ENCODE measurements around the gene CNNM1. TPM values are rescaled to one million over a fixed set of nuclear protein-coding genes. Genes with fewer than 3 reads are reported as not detected.

The CNNM1 gene
- polyA plus RNA-seq, 2 of the 4 experiments (the other 2 are of a cell fraction) = 14.2 to 17.5 TPM

- H3K4me1 ChIP-seq = no peaks in the 10 kb centered on the region
- ChIA-PET CTCF (interaction anchor here (1.0 to 1.5 kb wide), 3 partner anchors 10 to 915 kb away, joined by 3 to 10 read pairs (median 3); no protein-coding TSS in a partner anchor), POLR2A (no interaction called here)
- no peak for ATAC-seq
- no peak for DNase-seq (ENCODE audit: low read depth in 1 of 2, low spot score in 1 of 2)
- no peak overlapping the region for H3K4me3 ChIP-seq
- 96% methylated on average over 1 of the region's 1 CpG for WGBS (ENCODE audit: missing lambda C conversion rate)
- FAIRE-seq = no peak
- H3K27ac ChIP-seq = no peak overlapping the region
- H3K9me3 ChIP-seq = no peaks in the 10 kb centered on the region
- no peak for TF ChIP-seq ESRRA (IDR thresholded peaks at IDR 0.05; ENCODE audit: borderline replicate concordance, low read length)
- no peak for TF ChIP-seq ELK1 (IDR thresholded peaks at IDR 0.05; ENCODE audit: low read depth, low read length)
- TF ChIP-seq, protein P1, sequence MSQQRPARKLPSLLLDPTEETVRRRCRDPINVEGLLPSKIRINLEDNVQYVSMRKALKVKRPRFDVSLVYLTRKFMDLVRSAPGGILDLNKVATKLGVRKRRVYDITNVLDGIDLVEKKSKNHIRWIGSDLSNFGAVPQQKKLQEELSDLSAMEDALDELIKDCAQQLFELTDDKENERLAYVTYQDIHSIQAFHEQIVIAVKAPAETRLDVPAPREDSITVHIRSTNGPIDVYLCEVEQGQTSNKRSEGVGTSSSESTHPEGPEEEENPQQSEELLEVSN (IDR thresholded peaks at IDR 0.05; ENCODE audit: borderline replicate concordance, low read depth) = no peak
- no peak for TF ChIP-seq NFE2L2 (conservative IDR thresholded peaks at IDR 0.05; ENCODE audit: low read length)
- no peak for TF ChIP-seq CBX2 (IDR thresholded peaks at IDR 0.05; ENCODE audit: borderline replicate concordance, low read depth)
- TF ChIP-seq NPAS2 (CRISPR knock-in tag; IDR thresholded peaks at IDR 0.05; ENCODE audit: borderline replicate concordance) = no peak
- no peak for TF ChIP-seq KDM5A (IDR thresholded peaks at IDR 0.05)
- TF ChIP-seq EHMT2 (IDR thresholded peaks at IDR 0.05; ENCODE audit: low read depth) = no peak
- no peak overlapping the region for H3K4me2 ChIP-seq
Observed at GRCh38 chr10:99382176-99382575, 53.0 kb downstream of the CNNM1 start.

- no peak for DNase-seq (ENCODE audit: low read depth in 1 of 2, low spot score in 1 of 2)
- ChIA-PET CTCF (interaction anchor here (2.5 kb wide), 1 partner anchor 226 kb away, joined by 17 read pairs; no protein-coding TSS in a partner anchor), POLR2A (no interaction called here)
- Histone ChIP-seq H3K4me2 (no peak overlapping the region), H3K27ac (no peak overlapping the region), H3K4me3 (no peak overlapping the region), H3K9me3 (no peaks in the 10 kb centered on the region), H3K4me1 (peaks cover 2% of the 10 kb centered on the region; the same call in 1 of the 3 replicates)
- TF ChIP-seq, protein P2, sequence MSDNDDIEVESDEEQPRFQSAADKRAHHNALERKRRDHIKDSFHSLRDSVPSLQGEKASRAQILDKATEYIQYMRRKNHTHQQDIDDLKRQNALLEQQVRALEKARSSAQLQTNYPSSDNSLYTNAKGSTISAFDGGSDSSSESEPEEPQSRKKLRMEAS (IDR thresholded peaks at IDR 0.05) = no peak
- no peak for ATAC-seq
- no peak for FAIRE-seq
- 85% methylated on average over 4 of the region's 4 CpGs for WGBS (ENCODE audit: missing lambda C conversion rate)
Observed at GRCh38 chr10:99387071-99387470, 57.9 kb downstream of the CNNM1 start.

- 81% methylated on average over 8 of the region's 11 CpGs for WGBS (ENCODE audit: missing lambda C conversion rate)
- POLR2A ChIA-PET = interaction anchor here (1.2 kb wide), 1 partner anchor 43 kb away, joined by 4 read pairs; the partner anchor contains the start of gene GOT1
Observed at GRCh38 chr10:99387541-99387940, 58.4 kb downstream of the CNNM1 start.

GRCh38 chr10:99389729-99390480 lies 60.7 kb downstream of the CNNM1 start:
- Histone ChIP-seq H3K4me3 (no peak overlapping the region), H3K4me1 (peaks cover 5% of the 10 kb centered on the region; the same call in 1 of the 3 replicates), H3K27ac (no peak overlapping the region), H3K9me3 (no peaks in the 10 kb centered on the region), H3K4me2 (no peak overlapping the region)
- no peak for DNase-seq (ENCODE audit: low read depth in 1 of 2, low spot score in 1 of 2)
- 83% methylated on average over 9 of the region's 9 CpGs for WGBS (ENCODE audit: missing lambda C conversion rate)
- ChIA-PET POLR2A (no interaction called here), CTCF (interaction anchor here (0.6 to 4.1 kb wide), 7 partner anchors 11 to 321 kb away, joined by 3 to 35 read pairs (median 7); no protein-coding TSS in a partner anchor)
- ATAC-seq = no peak
- no peak for FAIRE-seq
- no peak for TF ChIP-seq POLR2A (IDR thresholded peaks at IDR 0.05; ENCODE audit: low read length)
- TF ChIP-seq FOXS1 (CRISPR knock-in tag; IDR thresholded peaks at IDR 0.05) = no peak
- TF ChIP-seq CHD2 (IDR thresholded peaks at IDR 0.05; ENCODE audit: low read length, partially characterized antibody) = no peak
- TF ChIP-seq RCOR1 (IDR thresholded peaks at IDR 0.05; ENCODE audit: low read depth, low read length) = no peak
- no peak for TF ChIP-seq SREBF2 (IDR thresholded peaks at IDR 0.05)
- TF ChIP-seq EP300 (IDR thresholded peaks at IDR 0.05) = no peak
- TF ChIP-seq ZNF302 (CRISPR knock-in tag; IDR thresholded peaks at IDR 0.05) = no peak
- no peak for TF ChIP-seq SMC3 (IDR thresholded peaks at IDR 0.05)
- TF ChIP-seq KDM5A (IDR thresholded peaks at IDR 0.05) = no peak
- TF ChIP-seq CBX8 (IDR thresholded peaks at IDR 0.05) = no peak
- no peak for TF ChIP-seq MAZ (IDR thresholded peaks at IDR 0.05; ENCODE audit: borderline replicate concordance, low read depth, low read length)

More at GRCh38 chr10:99387541-99387940, 58.4 kb downstream of the CNNM1 start:
- CTCF ChIA-PET = interaction anchor here (0.6 to 2.8 kb wide), 4 partner anchors 13 to 1605 kb away, joined by 3 to 17 read pairs (median 6); no protein-coding TSS in a partner anchor
- Histone ChIP-seq H3K4me2 (no peak overlapping the region), H3K9me3 (no peaks in the 10 kb centered on the region), H3K4me3 (no peak overlapping the region), H3K27ac (no peak overlapping the region), H3K4me1 (peaks cover 5% of the 10 kb centered on the region; the same call in 1 of the 3 replicates)
- ATAC-seq (0 out of 6 replicates have a peak, but pooled peaks of 1 of the 2 experiments have one; percentile 16), DNase-seq (ENCODE audit: low read depth in 1 of 2, low spot score in 1 of 2) (no peak), FAIRE-seq (no peak)
- TF ChIP-seq EHF (CRISPR knock-in tag; IDR thresholded peaks at IDR 0.05) (no peak), BHLHE40 (IDR thresholded peaks at IDR 0.05; ENCODE audit: low read depth, low read length) (no peak), FOSB (CRISPR knock-in tag; IDR thresholded peaks at IDR 0.05) (no peak)

Measured in A549 (cell line).